Activated CD8-positive, alpha-beta memory T cell treated with anti-CD3 and anti-CD28 coated beads, Interleukin-2, amount 10 ng/mL, durations not matched to agents 7 days and 5 days (primary cell): ENCODE results near the gene POLD2. TPM values are rescaled to one million over a fixed set of nuclear protein-coding genes. Genes with fewer than 3 reads are reported as not detected.

Source experiments
- ATAC-seq: fragments of 150-1000 bp; cut with Tn5 transposase; one replicate; pipeline ENCODE4 v1.10.0; 2021; ENCODE audit warnings: moderate library complexity
- CTCF ChIA-PET: fragments of 350-600 bp; sonication (Branson Sonifier 250); formaldehyde crosslinking; loops from one replicate; lab custom pipeline; 2021; ENCODE audit warnings: antibody characterized with exemption; lab: Charles Lee
- DNase-seq: peaks from one replicate; pipeline ENCODE4 v3.0.0-alpha.2; 2020
- H3K27ac Mint-ChIP-seq: one replicate; pipeline ENCODE4 v1.8.0; 2021; ENCODE audit warnings: mild to moderate bottlenecking, mixed read lengths
- H3K27me3 Mint-ChIP-seq: one replicate; pipeline ENCODE4 v1.8.0; 2021; ENCODE audit warnings: mixed read lengths
- H3K36me3 Mint-ChIP-seq: one replicate; pipeline ENCODE4 v1.8.0; 2021; ENCODE audit warnings: mild to moderate bottlenecking, mixed read lengths
- H3K4me1 Mint-ChIP-seq: one replicate; pipeline ENCODE4 v1.8.0; 2021; ENCODE audit warnings: mixed read lengths
- H3K4me3 Mint-ChIP-seq: one replicate; pipeline ENCODE4 v1.8.0; 2021; ENCODE audit warnings: mild to moderate bottlenecking, moderate library complexity, mixed read lengths
- H3K9me3 Mint-ChIP-seq: one replicate; pipeline ENCODE4 v1.8.0; 2022; ENCODE audit warnings: low read depth, mixed read lengths
- total RNA-seq, 2 experiments: library from RNA; stranded (reverse); gene quantifications; one replicate each; pipeline ENCODE4 v1.2.3, GENCODE V29; 2021

The POLD2 gene
- total RNA-seq, 2 experiments from 2014 or later: 130 to 158 TPM

DNA sequence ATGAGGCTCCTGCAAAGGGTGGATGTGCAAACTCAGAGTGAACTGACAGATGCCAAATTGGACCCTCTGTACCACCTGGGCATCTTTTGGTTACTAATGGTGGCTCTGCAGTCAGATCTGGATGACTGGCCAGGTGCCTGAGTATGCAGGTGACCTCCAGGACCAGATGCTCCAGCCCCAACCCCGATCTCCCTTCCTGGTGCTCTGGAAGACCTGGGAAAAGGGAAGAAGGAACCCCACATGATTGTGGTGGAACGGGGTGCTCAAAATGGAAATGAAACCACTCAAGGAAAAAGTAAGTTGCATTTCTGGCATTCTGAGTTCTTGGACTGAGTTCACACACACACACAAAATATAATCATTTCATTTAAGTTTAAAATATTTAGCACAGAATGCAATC, 29.0 kb downstream of the POLD2 start:
- Mint-ChIP-seq H3K27ac (no peak overlapping the region), H3K9me3 (no peaks in the 10 kb centered on the region), H3K27me3 (no peaks in the 10 kb centered on the region), H3K4me1 (peaks cover 24% of the 10 kb centered on the region), H3K36me3 (no peaks in the 10 kb centered on the region), H3K4me3 (no peak overlapping the region)
- no peak for DNase-seq
- no peak for ATAC-seq
- CTCF ChIA-PET: no interaction called here

DNA sequence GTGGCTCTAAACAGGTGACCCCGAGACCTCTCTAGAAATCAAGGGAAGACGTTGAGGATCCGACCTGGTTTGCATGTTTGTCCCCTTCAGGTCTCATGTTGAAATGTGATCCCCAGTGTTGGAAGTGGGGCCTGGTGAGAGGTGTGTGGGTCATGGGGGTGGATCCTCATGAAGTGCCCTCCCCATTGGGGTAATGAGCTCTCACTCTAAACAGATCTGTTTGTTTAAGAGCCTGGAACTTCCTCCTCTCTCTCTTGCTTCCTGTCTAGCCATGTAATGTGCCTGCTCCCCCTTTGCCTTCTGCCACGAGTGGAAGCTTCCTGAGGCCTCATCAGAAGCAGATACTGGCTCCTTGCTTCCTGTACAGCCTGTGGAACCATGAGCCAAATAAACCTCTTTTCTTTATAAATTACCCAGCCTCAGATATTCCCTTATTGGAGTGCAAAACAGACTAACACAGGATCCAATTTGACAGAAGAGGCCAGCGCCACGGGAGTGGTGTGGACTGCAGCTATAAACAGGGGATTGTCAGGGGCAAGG, 30.2 kb downstream of the POLD2 start:
- CTCF ChIA-PET: no interaction called here
- DNase-seq (no peak), ATAC-seq (no peak)
- H3K4me1 Mint-ChIP-seq: peaks cover 19% of the 10 kb centered on the region
- no peak overlapping the region for H3K4me3 Mint-ChIP-seq
- H3K9me3 Mint-ChIP-seq: no peaks in the 10 kb centered on the region
- no peaks in the 10 kb centered on the region for H3K27me3 Mint-ChIP-seq
- no peaks in the 10 kb centered on the region for H3K36me3 Mint-ChIP-seq
- no peak overlapping the region for H3K27ac Mint-ChIP-seq

DNA sequence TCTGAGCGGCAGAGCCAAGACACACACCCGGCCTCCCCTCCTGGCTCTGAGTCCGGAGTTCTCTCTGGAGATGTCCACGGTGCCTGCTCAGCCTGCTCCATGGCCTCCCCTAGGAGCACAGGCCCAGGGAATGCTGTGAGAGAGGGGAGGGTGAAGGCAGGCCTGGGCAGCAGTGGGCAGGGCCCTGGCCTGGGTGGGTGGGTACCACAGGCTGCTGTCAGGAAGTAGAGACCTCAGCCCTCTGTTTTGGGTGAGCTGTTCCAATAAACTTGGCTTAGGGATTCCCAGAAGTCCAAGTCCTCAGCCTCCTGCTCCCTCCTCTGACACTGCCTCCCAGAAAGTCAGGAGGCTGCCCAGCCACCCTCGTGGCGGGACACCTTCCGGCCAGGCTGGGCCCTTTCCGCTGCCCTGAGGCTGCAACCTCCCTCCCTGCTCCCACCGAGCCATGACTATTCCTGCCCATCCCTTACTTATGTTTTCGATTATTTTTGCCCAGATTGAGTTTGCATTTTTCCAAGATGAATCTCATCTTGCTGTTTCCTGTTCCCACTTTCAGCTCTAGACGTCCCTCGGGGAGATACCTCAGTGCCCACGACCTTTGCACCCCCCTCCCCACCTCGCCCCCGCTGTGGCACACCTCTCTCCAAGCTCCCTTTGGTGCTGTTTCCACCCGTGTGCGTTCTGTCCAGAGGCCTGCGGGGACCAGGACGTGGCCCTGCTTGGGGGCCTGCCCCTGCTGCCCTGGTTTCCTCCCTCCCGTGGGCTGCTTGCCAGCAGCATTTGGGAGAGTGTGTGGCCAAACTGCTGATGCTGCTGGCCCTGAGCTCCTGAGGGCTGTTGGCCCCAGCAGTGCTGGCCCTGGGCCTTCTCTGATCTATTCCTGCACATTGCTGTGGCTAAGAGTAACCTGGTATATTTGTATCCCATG, 35.2 kb downstream of the POLD2 start:
- DNase-seq: no peak
- H3K27ac Mint-ChIP-seq: no peak overlapping the region
- no peak for ATAC-seq
- peaks cover 5% of the 10 kb centered on the region for H3K4me1 Mint-ChIP-seq
- no peak overlapping the region for H3K4me3 Mint-ChIP-seq
- no peaks in the 10 kb centered on the region for H3K27me3 Mint-ChIP-seq
- no peaks in the 10 kb centered on the region for H3K36me3 Mint-ChIP-seq
- H3K9me3 Mint-ChIP-seq: no peaks in the 10 kb centered on the region
- CTCF ChIA-PET: interaction anchor here (0.9 kb wide), 2 partner anchors 9 to 403 kb away, joined by 3 read pairs; partner anchors contain the start of gene NUDCD3

DNA sequence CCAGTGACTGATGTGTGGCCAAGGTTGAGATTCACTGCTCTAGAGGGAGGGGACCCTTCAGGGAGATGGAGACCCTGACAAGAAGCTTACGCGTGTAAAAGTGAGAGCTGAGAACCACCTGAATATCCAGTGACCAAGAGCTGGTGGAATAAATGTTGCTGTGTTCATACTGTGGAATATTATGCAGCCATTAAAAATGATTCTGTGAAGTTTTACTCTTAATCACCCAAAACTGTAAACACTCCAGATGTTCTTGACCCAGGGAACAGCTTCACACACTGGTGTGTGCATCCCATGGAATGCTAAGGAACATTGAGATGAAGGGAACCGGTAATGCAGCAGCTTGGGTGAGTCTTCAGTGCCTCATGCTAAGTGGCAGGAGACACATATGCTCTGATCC, 36.7 kb downstream of the POLD2 start:
- DNase-seq (no peak), ATAC-seq (no peak)
- Mint-ChIP-seq H3K27ac (no peak overlapping the region), H3K4me3 (no peak overlapping the region), H3K36me3 (no peaks in the 10 kb centered on the region), H3K27me3 (no peaks in the 10 kb centered on the region), H3K4me1 (peaks cover 11% of the 10 kb centered on the region), H3K9me3 (no peaks in the 10 kb centered on the region)
- CTCF ChIA-PET: interaction anchor here (3.1 kb wide), 1 partner anchor 12 kb away, joined by 14 read pairs; no protein-coding TSS in a partner anchor

DNA sequence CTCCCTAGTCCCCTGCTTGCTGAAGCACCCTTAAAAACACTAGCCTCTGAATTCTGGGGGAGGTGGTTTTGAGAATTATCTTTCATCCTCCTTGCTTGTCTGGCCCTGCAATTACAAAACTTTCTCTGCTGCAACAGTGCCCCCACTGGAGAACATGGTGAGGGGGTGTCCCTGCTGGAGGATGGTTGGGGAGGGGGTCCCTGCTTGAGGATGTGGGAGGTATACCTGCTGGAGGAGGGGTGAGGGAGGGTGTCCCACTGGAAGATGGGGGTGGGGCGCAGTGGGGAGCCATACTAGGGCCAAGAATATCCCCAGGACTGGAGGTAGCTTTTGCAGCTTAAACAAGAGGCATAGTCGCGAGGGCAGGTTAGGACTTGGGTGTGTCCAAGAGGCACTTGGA, 37.8 kb downstream of the POLD2 start:
- no peak overlapping the region for H3K4me3 Mint-ChIP-seq
- H3K9me3 Mint-ChIP-seq: no peaks in the 10 kb centered on the region
- H3K4me1 Mint-ChIP-seq: peaks cover 19% of the 10 kb centered on the region
- CTCF ChIA-PET: interaction anchor here (3.1 kb wide), 1 partner anchor 13 kb away, joined by 14 read pairs; no protein-coding TSS in a partner anchor
- no peak overlapping the region for H3K27ac Mint-ChIP-seq
- H3K36me3 Mint-ChIP-seq: peaks cover 6% of the 10 kb centered on the region
- H3K27me3 Mint-ChIP-seq: no peaks in the 10 kb centered on the region
- ATAC-seq (no peak), DNase-seq (no peak)

DNA sequence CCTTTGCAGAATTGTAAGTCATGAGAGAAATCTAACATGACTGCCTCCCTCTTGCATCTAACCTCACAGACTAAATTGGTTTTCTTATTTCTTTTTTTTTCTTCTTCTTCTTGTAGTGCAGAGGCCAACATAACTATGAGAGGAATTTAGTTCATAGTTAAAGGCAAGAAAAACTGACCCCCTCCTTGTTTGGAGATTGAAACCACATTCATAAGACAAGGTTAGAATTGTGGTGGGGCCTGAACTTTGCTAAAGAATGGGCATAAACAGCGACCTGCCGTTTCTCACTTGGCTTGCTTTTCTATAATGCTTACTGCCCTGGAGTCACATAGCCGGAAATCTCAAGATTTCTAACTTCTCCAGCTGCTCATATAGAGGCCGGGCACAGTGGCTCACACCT, 38.6 kb downstream of the POLD2 start:
- no peak overlapping the region for H3K4me3 Mint-ChIP-seq
- H3K27ac Mint-ChIP-seq: no peak overlapping the region
- no peak for ATAC-seq
- peaks cover 27% of the 10 kb centered on the region for H3K4me1 Mint-ChIP-seq
- no peaks in the 10 kb centered on the region for H3K9me3 Mint-ChIP-seq
- CTCF ChIA-PET: interaction anchor here (0.7 to 3.1 kb wide), 2 partner anchors 10 to 14 kb away, joined by 3 to 14 read pairs; no protein-coding TSS in a partner anchor
- no peaks in the 10 kb centered on the region for H3K27me3 Mint-ChIP-seq
- DNase-seq: no peak
- H3K36me3 Mint-ChIP-seq: peaks cover 6% of the 10 kb centered on the region

DNA sequence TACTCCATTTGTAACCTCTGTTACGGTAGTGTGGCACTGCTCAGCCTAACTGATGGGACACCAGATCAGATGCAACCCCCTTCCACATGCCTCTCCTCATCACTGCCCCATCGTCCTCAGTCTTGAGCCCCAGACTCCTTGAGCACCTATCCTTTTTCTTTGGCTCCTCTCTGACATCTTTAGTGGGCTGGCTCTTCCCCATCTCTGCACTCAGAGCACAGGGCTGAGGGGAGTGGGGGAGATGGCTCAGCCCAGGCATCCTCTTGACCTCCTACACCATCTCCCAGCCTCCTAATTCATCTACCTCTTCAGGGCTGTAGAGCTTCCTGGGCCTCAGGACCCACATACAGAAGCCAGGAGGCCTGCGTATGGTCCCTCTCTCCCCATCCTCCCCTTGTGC, 39.6 kb downstream of the POLD2 start:
- ATAC-seq (no peak), DNase-seq (no peak)
- Mint-ChIP-seq H3K9me3 (no peaks in the 10 kb centered on the region), H3K27me3 (no peaks in the 10 kb centered on the region), H3K27ac (peak overlapping the region; percentile 12), H3K4me3 (peak overlapping the region; percentile 37), H3K36me3 (peaks cover 9% of the 10 kb centered on the region), H3K4me1 (peaks cover 33% of the 10 kb centered on the region)
- CTCF ChIA-PET: interaction anchor here (0.9 to 3.1 kb wide), 3 partner anchors 9 to 39 kb away, joined by 3 to 14 read pairs (median 3); partner anchors contain the start of gene DBNL

DNA sequence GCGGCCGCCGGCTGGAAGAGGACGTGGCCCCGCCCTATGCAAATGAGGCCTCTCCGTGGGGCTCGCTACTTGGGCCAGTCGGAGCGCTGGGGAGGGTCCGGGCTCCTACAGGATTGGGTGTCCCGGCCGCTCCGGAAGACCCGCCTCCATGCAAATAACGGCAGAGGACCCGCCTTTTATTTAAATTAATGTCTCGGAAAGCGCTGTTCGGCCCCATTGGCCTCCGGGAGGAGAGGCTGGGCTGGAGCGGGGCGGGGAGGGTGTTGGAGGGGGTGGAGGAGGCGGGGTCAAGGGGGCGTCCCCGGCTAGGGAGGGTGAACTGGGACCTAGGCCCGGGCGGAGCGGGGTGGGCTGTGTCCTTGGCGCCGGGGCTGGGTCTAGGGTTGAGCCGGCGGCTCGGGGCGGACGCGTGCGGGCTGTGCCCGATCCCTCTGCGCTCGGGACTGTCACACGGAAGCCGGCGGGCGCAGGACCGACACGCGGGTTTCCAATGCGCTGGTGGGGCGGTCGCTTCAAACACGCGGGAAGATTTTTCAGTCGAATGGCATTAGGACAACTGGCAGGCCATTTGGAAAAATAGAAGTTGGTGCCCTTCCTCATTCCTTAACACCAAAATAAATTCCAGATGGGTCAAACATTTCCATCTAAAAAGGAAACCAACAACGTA, 40.7 kb downstream of the POLD2 start:
- Mint-ChIP-seq H3K4me1 (peaks cover 42% of the 10 kb centered on the region), H3K27ac (peak overlapping the region; percentile 67), H3K4me3 (peak overlapping the region; percentile 89), H3K36me3 (peaks cover 18% of the 10 kb centered on the region), H3K27me3 (no peaks in the 10 kb centered on the region), H3K9me3 (no peaks in the 10 kb centered on the region)
- ATAC-seq (peak; percentile 95), DNase-seq (peak; percentile 99)
- CTCF ChIA-PET: no interaction called here

DNA sequence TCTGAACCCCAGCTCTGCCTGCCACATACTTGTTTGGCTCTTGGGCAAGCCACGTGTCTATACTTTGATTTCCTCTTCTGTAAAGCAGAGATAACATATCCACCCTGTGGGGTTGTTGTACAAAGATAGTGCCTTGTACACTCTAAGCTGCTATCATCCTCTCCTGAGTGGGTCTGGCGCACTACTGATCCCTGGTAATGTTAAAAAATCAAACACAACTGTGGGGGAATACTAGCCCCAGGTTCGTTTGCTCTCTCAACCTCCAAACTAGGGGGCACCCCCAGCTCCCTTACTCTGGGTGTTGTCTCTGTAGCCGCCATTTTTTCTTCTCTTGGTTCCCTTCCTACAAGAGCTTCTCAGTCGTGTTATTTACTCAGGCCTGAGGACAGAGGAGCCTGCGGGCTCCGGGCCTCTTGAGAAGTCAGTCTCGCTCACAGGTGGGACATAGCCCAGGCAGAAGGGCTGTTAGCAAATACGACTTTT, 42.0 kb downstream of the POLD2 start:
- no peak for ATAC-seq
- CTCF ChIA-PET: interaction anchor here (0.7 to 2.0 kb wide), 10 partner anchors 9 to 484 kb away, joined by 3 to 9 read pairs (median 4); partner anchors contain the start of genes DBNL, POLD2 and YKT6
- peak; percentile 70 for DNase-seq
- Mint-ChIP-seq H3K36me3 (peaks cover 20% of the 10 kb centered on the region), H3K9me3 (no peaks in the 10 kb centered on the region), H3K27ac (peak overlapping the region; percentile 95), H3K27me3 (no peaks in the 10 kb centered on the region), H3K4me3 (peak overlapping the region; percentile 89), H3K4me1 (peaks cover 45% of the 10 kb centered on the region)

DNA sequence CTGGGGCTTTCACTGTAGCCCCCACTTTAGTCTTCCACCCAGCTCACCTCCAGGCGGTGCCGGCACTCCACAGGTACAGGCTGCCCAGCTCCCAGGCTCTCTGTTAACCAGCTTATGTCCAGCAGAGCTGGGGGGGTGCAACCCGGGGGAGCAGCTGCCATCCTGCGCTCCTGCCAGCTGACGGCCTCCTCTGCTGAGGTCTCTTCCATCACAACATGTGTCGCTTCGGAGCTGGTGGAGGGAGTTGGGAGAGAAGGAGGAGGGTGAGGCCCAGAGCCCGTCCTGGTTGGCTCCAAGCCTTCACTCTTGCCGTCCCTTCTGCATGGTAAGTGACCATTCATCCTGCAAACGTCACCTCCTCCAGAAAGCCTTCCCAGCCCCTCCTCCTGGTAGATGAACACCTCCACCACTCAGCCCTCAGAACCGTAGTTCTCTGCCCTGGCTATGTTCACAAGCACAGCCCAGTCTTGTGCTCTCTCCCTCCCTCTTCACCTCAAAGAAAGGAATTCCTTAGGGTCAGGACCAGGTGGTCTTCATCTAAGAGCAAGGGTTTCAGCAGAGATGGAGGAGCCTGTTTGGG, 42.6 kb downstream of the POLD2 start:
- peak overlapping the region; percentile 95 for H3K27ac Mint-ChIP-seq
- H3K4me3 Mint-ChIP-seq: peak overlapping the region; percentile 89
- DNase-seq (no peak), ATAC-seq (no peak)
- H3K4me1 Mint-ChIP-seq: peaks cover 45% of the 10 kb centered on the region
- CTCF ChIA-PET: interaction anchor here (0.7 to 2.0 kb wide), 8 partner anchors 8 to 485 kb away, joined by 3 to 9 read pairs (median 4); partner anchors contain the start of gene YKT6
- no peaks in the 10 kb centered on the region for H3K27me3 Mint-ChIP-seq
- H3K9me3 Mint-ChIP-seq: no peaks in the 10 kb centered on the region
- peaks cover 22% of the 10 kb centered on the region for H3K36me3 Mint-ChIP-seq

DNA sequence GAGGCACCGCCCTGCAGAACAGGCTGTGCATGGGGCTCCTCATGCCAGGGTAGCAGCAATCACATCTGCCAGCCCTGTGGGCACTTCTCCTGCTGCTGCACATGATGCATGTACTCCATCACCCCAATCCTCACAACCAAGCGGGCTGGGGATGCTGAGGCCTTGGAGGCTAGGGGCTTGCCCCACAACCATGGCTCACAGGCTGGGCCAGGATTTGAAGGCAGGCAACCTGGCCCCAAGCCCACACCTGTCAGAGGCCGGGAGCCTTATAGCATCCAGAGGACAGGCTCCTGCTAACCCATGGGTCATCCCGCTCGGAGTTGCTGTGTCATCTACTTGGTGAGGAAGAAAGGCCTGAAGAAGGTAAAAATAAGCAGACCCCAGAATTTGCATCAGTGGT, 43.2 kb downstream of the POLD2 start:
- H3K4me3 Mint-ChIP-seq: no peak overlapping the region
- ATAC-seq: no peak
- H3K27me3 Mint-ChIP-seq: no peaks in the 10 kb centered on the region
- peaks cover 45% of the 10 kb centered on the region for H3K4me1 Mint-ChIP-seq
- H3K9me3 Mint-ChIP-seq: no peaks in the 10 kb centered on the region
- CTCF ChIA-PET: interaction anchor here (1.7 to 2.0 kb wide), 3 partner anchors 60 to 122 kb away, joined by 4 to 9 read pairs (median 5); partner anchors contain the start of gene YKT6
- H3K36me3 Mint-ChIP-seq: peaks cover 28% of the 10 kb centered on the region
- DNase-seq: no peak
- no peak overlapping the region for H3K27ac Mint-ChIP-seq

DNA sequence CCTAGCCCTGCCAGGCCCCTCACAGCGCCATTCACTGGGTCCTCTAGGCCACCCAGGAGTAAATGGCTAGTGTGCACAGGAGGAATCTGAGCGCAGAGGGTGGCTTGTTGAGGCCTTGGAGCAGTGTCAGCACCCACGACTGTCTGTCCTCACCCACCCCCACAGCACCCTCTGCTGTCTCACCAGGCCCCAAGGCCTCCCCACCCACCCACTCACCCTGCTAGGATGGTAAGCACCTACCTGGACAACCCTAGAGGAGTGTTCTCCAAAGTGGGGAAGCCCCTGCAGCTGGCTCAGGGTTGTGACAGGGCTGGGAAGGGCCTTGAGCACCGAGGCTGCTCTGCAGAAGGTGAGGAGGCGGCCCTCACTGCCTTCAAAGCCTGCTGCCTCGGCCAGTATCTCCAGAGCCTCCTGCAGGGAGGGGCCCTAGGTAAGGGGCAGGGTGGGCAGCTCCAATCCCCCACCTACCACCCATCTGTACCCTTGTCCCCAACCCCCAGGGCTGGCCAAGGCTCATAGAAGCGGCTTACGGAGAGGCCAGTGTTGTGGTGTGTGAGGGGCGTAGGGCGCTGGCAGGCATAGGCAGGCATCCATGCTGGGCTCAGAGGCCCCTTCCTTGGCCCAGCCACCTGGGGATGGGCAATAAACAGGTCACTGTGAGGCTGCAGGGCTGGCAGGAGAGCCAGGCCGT, 43.9 kb downstream of the POLD2 start:
- Mint-ChIP-seq H3K27ac (no peak overlapping the region), H3K36me3 (peaks cover 28% of the 10 kb centered on the region), H3K27me3 (no peaks in the 10 kb centered on the region), H3K9me3 (no peaks in the 10 kb centered on the region), H3K4me1 (peaks cover 45% of the 10 kb centered on the region), H3K4me3 (no peak overlapping the region)
- DNase-seq: no peak
- no peak for ATAC-seq
- CTCF ChIA-PET: no interaction called here
